Central memory CD8-positive, alpha-beta T cell (primary cell): ENCODE measurements around the gene NT5M.

Source experiments
- ATAC-seq: fragments of 150-1000 bp; cut with Tn5 transposase; replicated peaks from 2 replicates; pipeline ENCODE4 v1.10.0; 2022; ENCODE audit warnings: mild to moderate bottlenecking, moderate FRiP score, moderate number of reproducible peaks; ENCODE audit not compliant: poor library complexity, severe bottlenecking; ENCODE audit errors: extremely low read depth
- DNase-seq, 2 donors: peaks; one replicate each; pipeline ENCODE4 v3.0.0; 2021; ENCODE audit warnings: low spot score in 2 of 2
- H3K27ac Mint-ChIP-seq: one replicate; pipeline ENCODE4 v1.8.0; 2022; ENCODE audit warnings: low read depth, mild to moderate bottlenecking, moderate library complexity, mixed read lengths
- H3K27me3 Mint-ChIP-seq: one replicate; pipeline ENCODE4 v1.8.0; 2022; ENCODE audit warnings: mixed read lengths
- H3K36me3 Mint-ChIP-seq: one replicate; pipeline ENCODE4 v1.8.0; 2022; ENCODE audit warnings: mild to moderate bottlenecking, moderate library complexity, mixed read lengths; ENCODE audit not compliant: insufficient read depth
- H3K4me1 Mint-ChIP-seq: one replicate; pipeline ENCODE4 v1.8.0; 2022; ENCODE audit warnings: mixed read lengths
- H3K4me3 Mint-ChIP-seq: one replicate; pipeline ENCODE4 v1.8.0; 2022; ENCODE audit warnings: mild to moderate bottlenecking, moderate library complexity, mixed read lengths
- H3K9me3 Mint-ChIP-seq: one replicate; pipeline ENCODE4 v1.8.0; 2022; ENCODE audit warnings: mixed read lengths

The NT5M gene

DNA sequence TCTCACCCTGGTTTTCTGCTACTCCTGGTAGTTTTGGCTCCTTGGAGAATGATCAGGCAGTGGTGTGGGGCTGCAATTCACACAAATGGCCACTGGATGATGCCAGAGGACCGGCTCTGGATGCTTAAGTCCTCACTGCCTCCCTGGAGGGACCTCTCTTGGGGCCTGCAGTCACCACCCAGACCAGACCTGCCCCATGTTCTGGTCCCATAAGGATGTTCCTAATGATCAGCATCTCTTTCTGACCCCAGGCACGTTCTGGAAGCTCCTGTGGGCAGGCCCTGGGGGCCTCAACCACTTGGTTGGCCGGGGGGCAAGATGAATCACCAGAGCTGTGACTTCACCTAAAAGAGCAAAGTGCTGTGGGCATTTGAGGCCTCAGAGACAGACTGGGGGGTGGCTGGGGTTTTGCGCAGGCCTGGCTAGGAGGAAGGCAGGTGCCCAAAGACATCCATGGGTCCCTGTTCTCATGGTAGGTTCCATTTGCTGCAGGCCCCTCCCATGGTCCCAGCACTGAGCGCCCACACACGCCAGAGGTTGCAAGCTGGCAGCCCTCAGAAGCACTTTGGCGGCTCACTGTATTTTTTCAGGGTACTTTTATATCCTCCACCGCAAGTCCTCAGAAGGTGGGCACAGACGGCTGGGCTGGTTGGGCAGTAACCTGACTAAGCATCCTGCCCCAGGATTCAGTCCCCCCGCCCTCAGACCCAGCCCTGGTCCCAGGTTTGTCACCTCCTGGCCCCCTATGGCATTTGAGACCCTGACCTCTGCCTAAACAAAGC lies 53.2 kb downstream of the NT5M start:
- Mint-ChIP-seq H3K9me3 (no peaks in the 10 kb centered on the region), H3K4me3 (no peak overlapping the region), H3K27me3 (peaks cover 16% of the 10 kb centered on the region), H3K36me3 (no peaks in the 10 kb centered on the region), H3K4me1 (no peaks in the 10 kb centered on the region), H3K27ac (no peak overlapping the region)
- ATAC-seq (no peak), DNase-seq (peak; percentile 58 to 65)

DNA sequence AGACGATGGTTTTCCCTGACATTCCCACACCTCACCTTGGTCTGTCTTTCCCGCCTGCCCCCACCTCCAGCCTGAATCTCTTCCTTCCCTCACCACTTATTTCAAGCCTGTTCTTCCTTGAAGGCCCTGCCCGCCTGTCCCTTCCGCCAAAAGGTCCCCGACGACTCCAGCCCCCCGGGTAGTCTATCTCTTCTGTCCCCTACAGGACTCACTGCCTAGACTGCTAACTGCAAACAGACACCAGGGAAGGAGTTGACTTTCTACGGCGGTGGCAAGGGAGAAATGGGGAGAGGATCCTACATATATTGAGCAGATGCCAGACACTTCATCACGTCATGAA lies 53.7 kb downstream of the NT5M start:
- Mint-ChIP-seq H3K4me3 (no peak overlapping the region), H3K27ac (no peak overlapping the region)
- no peak for ATAC-seq

DNA sequence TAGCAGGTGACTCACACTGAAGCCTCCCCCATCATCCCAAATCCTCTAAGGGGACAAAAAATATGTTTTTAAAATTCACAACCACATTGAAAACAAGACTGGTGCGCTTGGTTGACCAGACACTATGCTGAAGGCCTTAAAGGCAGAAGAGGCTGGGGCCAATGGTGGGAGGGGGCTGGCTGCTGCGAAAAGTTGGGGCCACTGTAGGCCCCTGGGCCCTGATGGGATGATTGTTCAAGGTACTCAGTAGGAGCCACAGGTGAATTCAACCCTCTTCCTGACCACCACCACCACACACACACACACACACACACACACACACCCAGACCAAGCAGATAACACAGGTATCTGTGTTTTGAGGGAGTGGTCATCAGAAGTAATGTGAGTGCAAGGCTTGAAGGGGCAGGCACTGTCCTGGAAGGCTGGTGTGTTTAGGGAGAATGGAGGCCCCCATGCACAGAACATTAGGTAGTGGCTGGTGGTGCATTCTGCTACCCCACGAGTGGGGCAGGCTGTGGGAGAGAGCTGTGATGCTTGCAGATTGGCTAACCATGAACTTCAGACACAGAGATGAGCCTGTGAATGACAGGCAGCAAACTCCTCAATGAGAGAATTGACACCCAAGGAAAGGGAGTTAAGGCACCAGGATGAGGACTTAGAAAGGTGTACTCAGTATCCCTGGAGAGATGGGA lies 55.0 kb downstream of the NT5M start:
- Mint-ChIP-seq H3K9me3 (no peaks in the 10 kb centered on the region), H3K27me3 (peaks cover 5% of the 10 kb centered on the region), H3K27ac (no peak overlapping the region), H3K4me3 (no peak overlapping the region), H3K4me1 (peaks cover 5% of the 10 kb centered on the region), H3K36me3 (no peaks in the 10 kb centered on the region)
- DNase-seq = no peak
- ATAC-seq = no peak

More for the DNA sequence above, 53.7 kb downstream of the NT5M start:
- Mint-ChIP-seq H3K36me3 (no peaks in the 10 kb centered on the region), H3K27me3 (peaks cover 12% of the 10 kb centered on the region), H3K4me1 (no peaks in the 10 kb centered on the region), H3K9me3 (no peaks in the 10 kb centered on the region)
- DNase-seq = no peak

DNA sequence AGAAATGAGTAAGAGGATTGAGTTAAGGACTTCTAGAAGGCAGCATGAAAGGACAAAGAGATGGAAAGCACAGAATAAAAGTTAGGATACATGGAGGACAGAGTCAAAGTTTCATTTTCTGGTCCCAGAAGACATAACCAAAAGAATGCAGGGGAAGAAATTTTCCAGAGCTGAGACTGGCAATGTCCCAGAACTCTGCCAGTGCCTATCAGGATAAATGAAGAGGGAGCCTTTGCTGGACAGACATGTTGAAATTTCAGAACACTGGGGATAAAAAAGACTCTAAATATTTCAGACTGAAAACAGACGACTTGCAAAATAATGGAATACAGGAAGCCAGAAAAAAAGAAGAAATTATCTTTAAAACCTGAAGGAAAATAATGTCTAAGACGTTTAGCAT lies 55.7 kb downstream of the NT5M start:
- Mint-ChIP-seq H3K4me3 (no peak overlapping the region), H3K27ac (no peak overlapping the region), H3K9me3 (no peaks in the 10 kb centered on the region), H3K36me3 (no peaks in the 10 kb centered on the region), H3K4me1 (peaks cover 11% of the 10 kb centered on the region), H3K27me3 (no peaks in the 10 kb centered on the region)
- no peak for ATAC-seq
- no peak for DNase-seq

DNA sequence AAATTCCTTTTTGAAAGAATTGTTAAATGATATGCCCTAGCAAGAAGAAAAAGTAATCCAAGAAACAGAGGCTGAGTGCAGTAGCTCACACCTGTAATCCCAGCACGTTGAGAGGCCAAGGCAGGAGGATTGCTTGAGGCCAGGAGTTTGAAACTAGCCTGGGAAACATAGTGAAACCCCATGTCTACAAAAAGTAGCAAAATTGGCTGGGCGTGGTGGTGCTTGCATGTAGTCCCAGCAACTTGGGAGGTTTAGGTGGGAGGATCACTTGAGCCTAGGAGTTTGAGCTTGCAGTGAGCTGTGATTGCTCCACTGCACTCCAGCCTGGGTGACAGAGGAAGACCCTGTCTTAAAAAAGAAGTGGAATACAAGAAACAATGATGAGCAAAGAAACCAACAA lies 56.1 kb downstream of the NT5M start:
- Mint-ChIP-seq H3K27me3 (no peaks in the 10 kb centered on the region), H3K4me3 (no peak overlapping the region), H3K9me3 (no peaks in the 10 kb centered on the region), H3K27ac (no peak overlapping the region), H3K36me3 (no peaks in the 10 kb centered on the region), H3K4me1 (peaks cover 15% of the 10 kb centered on the region)
- DNase-seq = no peak
- no peak for ATAC-seq

- no peak for ATAC-seq
- peaks cover 20% of the 10 kb centered on the region for H3K4me1 Mint-ChIP-seq
These were observed 57.0 kb downstream of the NT5M start for GRCh38 chr17:17360087-17360730.

DNA sequence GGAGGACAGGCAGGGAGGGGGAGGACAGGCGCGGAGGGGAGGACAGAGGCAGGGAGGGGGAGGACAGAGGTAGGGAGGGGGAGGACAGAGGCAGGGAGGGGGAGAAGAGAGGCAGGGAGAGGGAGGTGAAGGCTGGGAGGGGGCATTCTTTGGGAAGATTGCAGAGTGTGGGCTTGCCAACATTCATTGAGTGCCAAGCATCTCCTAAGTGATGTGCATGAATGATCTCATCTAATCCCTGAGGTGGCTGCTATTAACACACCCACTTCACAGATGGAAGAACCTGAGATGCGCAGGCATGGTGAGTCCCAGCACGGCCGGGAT lies 58.3 kb downstream of the NT5M start:
- H3K27me3 Mint-ChIP-seq = no peaks in the 10 kb centered on the region
- no peak overlapping the region for H3K4me3 Mint-ChIP-seq
- H3K27ac Mint-ChIP-seq = peak overlapping the region; percentile 33
- no peak for DNase-seq
- peaks cover 20% of the 10 kb centered on the region for H3K4me1 Mint-ChIP-seq
- no peaks in the 10 kb centered on the region for H3K9me3 Mint-ChIP-seq
- no peaks in the 10 kb centered on the region for H3K36me3 Mint-ChIP-seq
- ATAC-seq = no peak

More at GRCh38 chr17:17360087-17360730, 57.0 kb downstream of the NT5M start:
- no peak for DNase-seq
- Mint-ChIP-seq H3K36me3 (no peaks in the 10 kb centered on the region), H3K27ac (no peak overlapping the region), H3K9me3 (no peaks in the 10 kb centered on the region), H3K27me3 (no peaks in the 10 kb centered on the region), H3K4me3 (no peak overlapping the region)

DNA sequence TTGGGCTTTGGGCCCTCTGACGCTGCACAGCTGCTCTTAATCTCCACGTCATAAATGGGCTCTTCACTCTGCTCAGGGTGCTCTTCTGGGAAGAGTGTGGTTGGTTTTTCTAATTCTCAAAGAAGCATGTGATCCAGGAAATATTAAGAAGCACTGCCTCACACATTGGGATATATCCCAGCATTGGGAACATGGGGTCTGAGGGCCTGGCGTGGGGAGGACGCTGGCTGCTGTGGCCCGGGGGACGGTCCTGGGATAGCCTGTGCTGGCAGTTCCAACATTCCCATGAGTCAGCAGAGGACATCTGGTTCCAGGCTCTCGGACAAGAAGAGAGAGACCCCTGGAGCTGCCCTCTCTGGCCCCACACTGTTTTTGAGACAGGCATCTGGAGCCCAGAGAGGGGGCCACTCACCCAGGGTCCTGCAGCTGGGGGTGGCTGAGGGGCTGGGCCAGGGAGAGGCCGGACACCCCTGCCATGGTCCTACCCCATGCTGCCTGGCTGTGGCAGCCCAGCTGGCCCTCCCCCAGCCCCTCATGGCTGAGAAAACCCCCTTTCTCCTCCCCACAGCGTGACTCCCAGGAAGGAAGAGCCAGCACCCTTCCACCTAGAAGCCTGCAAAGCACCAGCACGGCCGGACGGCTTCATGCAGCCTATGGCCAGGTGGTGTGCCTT lies 58.8 kb downstream of the NT5M start:
- no peak overlapping the region for H3K4me3 Mint-ChIP-seq
- no peak for ATAC-seq
- no peaks in the 10 kb centered on the region for H3K27me3 Mint-ChIP-seq

GRCh38 chr17:17362540-17362930 lies 59.4 kb downstream of the NT5M start:
- peak overlapping the region; percentile 84 for H3K27ac Mint-ChIP-seq
- H3K4me1 Mint-ChIP-seq = peaks cover 20% of the 10 kb centered on the region
- ATAC-seq = no peak
- no peaks in the 10 kb centered on the region for H3K9me3 Mint-ChIP-seq
- no peak overlapping the region for H3K4me3 Mint-ChIP-seq
- no peaks in the 10 kb centered on the region for H3K36me3 Mint-ChIP-seq
- no peaks in the 10 kb centered on the region for H3K27me3 Mint-ChIP-seq
- no peak for DNase-seq

More for the DNA sequence above, 58.8 kb downstream of the NT5M start:
- H3K36me3 Mint-ChIP-seq = no peaks in the 10 kb centered on the region
- no peaks in the 10 kb centered on the region for H3K9me3 Mint-ChIP-seq
- no peak overlapping the region for H3K27ac Mint-ChIP-seq
- no peak for DNase-seq
- peaks cover 20% of the 10 kb centered on the region for H3K4me1 Mint-ChIP-seq

- Mint-ChIP-seq H3K36me3 (no peaks in the 10 kb centered on the region), H3K9me3 (no peaks in the 10 kb centered on the region), H3K27me3 (no peaks in the 10 kb centered on the region), H3K27ac (peak overlapping the region; percentile 84), H3K4me1 (peaks cover 20% of the 10 kb centered on the region), H3K4me3 (peak overlapping the region; percentile 2)
- peak in 1 of 2 donors; percentile 73 for DNase-seq
- peak; percentile 97 for ATAC-seq
These were observed 60.6 kb downstream of the NT5M start for GRCh38 chr17:17363638-17364337.

GRCh38 chr17:17364338-17364667 lies 61.1 kb downstream of the NT5M start:
- ATAC-seq = no peak
- Mint-ChIP-seq H3K27ac (peak overlapping the region; percentile 84), H3K4me1 (peaks cover 20% of the 10 kb centered on the region), H3K9me3 (no peaks in the 10 kb centered on the region), H3K36me3 (no peaks in the 10 kb centered on the region), H3K4me3 (peak overlapping the region; percentile 2), H3K27me3 (no peaks in the 10 kb centered on the region)
- DNase-seq = no peak

DNA sequence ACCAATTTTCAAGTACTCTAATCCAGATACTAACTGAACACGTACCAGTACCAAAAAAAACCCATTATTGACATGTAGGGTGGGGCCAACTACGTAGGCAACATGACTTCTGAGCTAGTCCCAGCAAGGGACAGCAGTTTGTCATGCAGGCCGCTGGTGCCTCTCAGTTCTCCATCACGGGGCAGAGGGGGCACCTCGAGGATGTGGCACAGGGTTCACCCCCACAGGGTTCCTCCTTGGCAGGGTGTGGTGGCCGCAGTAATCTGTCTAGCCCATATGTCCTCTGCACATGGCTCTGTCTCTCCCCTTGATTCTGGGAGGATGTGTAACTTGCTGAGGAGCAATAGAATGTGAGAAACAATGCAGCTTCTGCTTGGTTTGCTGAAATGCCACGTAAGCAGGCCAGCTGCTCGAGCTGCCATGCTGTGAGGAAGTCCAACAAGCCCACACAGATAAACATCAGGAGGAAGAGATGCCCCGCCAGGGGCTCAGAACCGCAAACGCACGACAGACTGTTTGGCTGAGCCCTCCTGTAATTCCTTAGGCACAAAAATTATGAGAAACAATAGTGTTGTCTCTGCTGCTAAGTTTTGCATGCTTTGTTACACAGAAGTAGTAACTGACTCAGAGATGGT lies 62.4 kb downstream of the NT5M start:
- ATAC-seq (no peak), DNase-seq (no peak)
- Mint-ChIP-seq H3K27me3 (no peaks in the 10 kb centered on the region), H3K4me3 (no peak overlapping the region), H3K36me3 (no peaks in the 10 kb centered on the region), H3K27ac (no peak overlapping the region), H3K9me3 (no peaks in the 10 kb centered on the region), H3K4me1 (peaks cover 20% of the 10 kb centered on the region)
